Transverse colon (tissue), 4 donors: ENCODE data around the gene MOV10L1. TPM values are rescaled to one million over a fixed set of nuclear protein-coding genes. Genes with fewer than 3 reads are reported as not detected.

ENCODE experiments used
- DNase-seq: peaks from one replicate; pipeline ENCODE4 v3.0.0-alpha.2; 2019
- H3K27ac ChIP-seq, 4 donors: fragments of 200-600 bp; sonication (generic); 2 replicates each; pipeline ENCODE4 v1.5.1; 2016 to 2018; ENCODE audit warnings: inconsistent platforms in 4 of 4
- H3K27me3 ChIP-seq: fragments of 200-600 bp; sonication (generic); 2 replicates; pipeline ENCODE4 v1.5.1; 2017; ENCODE audit warnings: inconsistent platforms
- H3K36me3 ChIP-seq, 4 donors: fragments of 200-600 bp; sonication (generic); 2 replicates each; pipeline ENCODE4 v1.5.1; 2017 to 2019; ENCODE audit warnings: inconsistent platforms in 4 of 4
- H3K4me1 ChIP-seq, 4 donors: fragments of 200-600 bp; sonication (generic); 2 replicates each; pipeline ENCODE4 v1.5.1; 2017 to 2020; ENCODE audit warnings: inconsistent platforms in 4 of 4
- H3K4me3 ChIP-seq, 4 donors: fragments of 200-600 bp; sonication (generic); 1 replicate in 1 of 4; 2 replicates in 3 of 4; pipeline versions ENCODE4 v1.5.1 to v1.6.1; 2017 to 2019; ENCODE audit warnings: inconsistent platforms in 4 of 4
- H3K9me3 ChIP-seq, 2 donors: fragments of 200-600 bp; sonication (generic); 2 replicates each; pipeline ENCODE4 v1.5.1; 2017 to 2019; ENCODE audit warnings: inconsistent platforms in 2 of 2
- EP300 ChIP-seq: sonication (generic); formaldehyde crosslinking; IDR thresholded peaks from one replicate; pipeline ENCODE4 v1.6.1; 2017; ENCODE audit warnings: antibody characterized with exemption, low read depth
- POLR2A ChIP-seq: fragments of 450-650 bp; IDR thresholded peaks from one replicate; pipeline ENCODE4 v1.6.1; 2016; ENCODE audit warnings: antibody characterized with exemption, mild to moderate bottlenecking, moderate library complexity
- POLR2AphosphoS5 ChIP-seq, 3 donors: sonication (generic); formaldehyde crosslinking; IDR thresholded peaks; one replicate each; pipeline ENCODE4 v1.6.1; 2016; ENCODE audit warnings: antibody characterized with exemption in 3 of 3
- WGBS, 2 donors: methylation state at CpG; one replicate each; pipeline ENCODE4 v1.1.5; 2018; ENCODE audit warnings: low coverage in 1 of 2; 5-methylcytosine and 5-hydroxymethylcytosine counted together
- in situ Hi-C, 4 donors: fragments of 200-750 bp; cut with MboI; loops; one replicate each; pipeline versions ENCODE4 v1.15.0 to v1.15.1; 2017; ENCODE audit warnings: low sequenced_read_pairs in 3 of 4, low pct_ligation_motif_present in 1 of 4, low pct_unique_long_range_greater_than_20kb in 1 of 4
- intact Hi-C: fragments of 100-400 bp; cut with DNase I; formaldehyde crosslinking; loops from one replicate; pipeline ENCODE4 v1.15.1; 2023; ENCODE audit warnings: low total_unique reads
- total RNA-seq, 4 donors: library from RNA; depleted of rRNA; stranded (reverse); fragments of >200 nt; gene quantifications; one replicate each; pipeline ENCODE4 v1.1.0, GENCODE V29; 2016
- TF ChIP-seq, protein P1 (sequence below), 5 experiments: fragments of 200-600 bp in 3 of 5; fragments of 450-650 bp in 2 of 5; sonication (generic) in 3 of 5; IDR thresholded peaks; 1 replicate in 2 of 5; 2 replicates in 3 of 5; pipeline ENCODE4 v1.5.1; 2016 to 2017; ENCODE audit warnings: antibody characterized with exemption in 5 of 5, inconsistent platforms in 3 of 5, mild to moderate bottlenecking in 2 of 5, moderate library complexity in 1 of 5

The MOV10L1 gene
- total RNA-seq, 4 donors from 2014 or later, result 0.20 to 0.48 (median 0.41) TPM; not detected in 1

DNA sequence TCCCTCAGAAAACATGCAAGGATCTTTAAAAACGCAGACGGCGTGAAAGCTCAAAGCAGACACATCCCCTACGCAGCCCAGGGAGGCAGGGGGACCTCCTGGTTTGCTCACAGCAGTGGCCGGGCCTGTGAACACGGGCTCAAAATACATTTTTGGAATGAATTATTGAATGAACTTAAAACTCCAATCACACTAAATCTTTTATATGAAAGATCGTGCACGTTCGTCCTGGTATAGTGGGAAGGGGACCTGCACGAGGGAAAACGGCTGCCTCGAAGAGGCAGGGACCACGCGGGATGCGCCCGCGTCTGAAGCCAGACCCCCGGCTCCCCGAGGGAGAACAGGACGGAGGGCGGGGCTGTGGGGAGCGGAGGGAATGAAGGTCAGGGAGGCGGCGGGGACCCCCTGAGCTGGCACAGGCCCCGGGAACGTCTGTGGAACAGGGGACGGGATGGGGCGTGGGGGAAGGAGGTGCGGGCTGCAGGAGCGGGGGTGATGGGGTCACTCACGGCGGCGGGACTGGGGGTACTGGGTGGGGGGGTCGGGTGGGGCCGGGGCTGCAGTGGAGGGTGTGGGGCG, 79.5 kb downstream of the MOV10L1 start:
- Histone ChIP-seq H3K36me3 (no peaks in the 10 kb centered on the region), H3K27ac (no peak overlapping the region), H3K4me3 (peak overlapping the region in 3 of 4 donors; percentile 41 to 53 (median 50)), H3K9me3 (no peaks in the 10 kb centered on the region), H3K27me3 (peaks cover 51% of the 10 kb centered on the region), H3K4me1 (peaks cover 0 to 13% (median 11%) of the 10 kb centered on the region in 4 donors)
- TF ChIP-seq, protein P1, sequence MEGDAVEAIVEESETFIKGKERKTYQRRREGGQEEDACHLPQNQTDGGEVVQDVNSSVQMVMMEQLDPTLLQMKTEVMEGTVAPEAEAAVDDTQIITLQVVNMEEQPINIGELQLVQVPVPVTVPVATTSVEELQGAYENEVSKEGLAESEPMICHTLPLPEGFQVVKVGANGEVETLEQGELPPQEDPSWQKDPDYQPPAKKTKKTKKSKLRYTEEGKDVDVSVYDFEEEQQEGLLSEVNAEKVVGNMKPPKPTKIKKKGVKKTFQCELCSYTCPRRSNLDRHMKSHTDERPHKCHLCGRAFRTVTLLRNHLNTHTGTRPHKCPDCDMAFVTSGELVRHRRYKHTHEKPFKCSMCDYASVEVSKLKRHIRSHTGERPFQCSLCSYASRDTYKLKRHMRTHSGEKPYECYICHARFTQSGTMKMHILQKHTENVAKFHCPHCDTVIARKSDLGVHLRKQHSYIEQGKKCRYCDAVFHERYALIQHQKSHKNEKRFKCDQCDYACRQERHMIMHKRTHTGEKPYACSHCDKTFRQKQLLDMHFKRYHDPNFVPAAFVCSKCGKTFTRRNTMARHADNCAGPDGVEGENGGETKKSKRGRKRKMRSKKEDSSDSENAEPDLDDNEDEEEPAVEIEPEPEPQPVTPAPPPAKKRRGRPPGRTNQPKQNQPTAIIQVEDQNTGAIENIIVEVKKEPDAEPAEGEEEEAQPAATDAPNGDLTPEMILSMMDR (IDR thresholded peaks at IDR 0.05), result no peak
- TF ChIP-seq EP300, result no peak
- no peak for TF ChIP-seq POLR2AphosphoS5 (IDR thresholded peaks at IDR 0.05)
- no peak for TF ChIP-seq POLR2A
- intact Hi-C loops (no loop called here), in situ Hi-C loops (no loop called here)
- no peak for DNase-seq
- 14 to 27% methylated on average over 3 to 28 of the region's 36 CpGs for WGBS, 2 donors

DNA sequence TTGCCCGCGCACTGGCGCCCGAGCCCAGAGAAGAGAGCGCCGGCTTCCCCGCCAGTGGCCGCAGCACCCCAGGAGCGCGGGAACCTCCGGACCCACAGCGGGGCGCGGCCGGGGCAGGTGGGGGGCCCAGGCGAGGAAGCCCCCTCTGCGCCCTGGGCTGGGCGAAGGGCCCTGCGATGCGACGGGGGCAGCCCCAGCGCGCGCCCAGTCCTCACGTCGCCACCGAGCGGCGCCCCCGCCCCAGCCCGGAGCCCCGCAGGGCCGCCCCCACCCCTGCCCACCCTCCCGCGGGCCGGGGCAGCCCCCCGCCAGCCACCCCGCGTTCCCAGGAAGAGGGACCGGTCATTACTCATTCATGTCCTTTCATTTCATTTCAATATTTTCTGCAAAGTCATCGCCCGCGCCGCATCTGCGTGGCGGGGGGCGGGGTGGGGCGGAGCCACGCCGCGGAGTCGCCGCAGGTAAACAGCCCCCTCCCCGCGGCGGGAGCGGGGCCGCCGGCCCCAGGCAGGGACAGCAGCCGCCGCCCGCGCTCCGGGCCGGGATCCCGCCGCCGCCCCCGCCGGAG, 80.1 kb downstream of the MOV10L1 start:
- H3K27ac ChIP-seq, result no peak overlapping the region
- H3K4me1 ChIP-seq, result peaks cover 0 to 13% (median 11%) of the 10 kb centered on the region in 4 donors
- in situ Hi-C loops (no loop called here), intact Hi-C loops (no loop called here)
- H3K27me3 ChIP-seq, result peaks cover 57% of the 10 kb centered on the region
- H3K36me3 ChIP-seq, result no peaks in the 10 kb centered on the region
- 2% methylated on average over 41 of the region's 70 CpGs; no CpG with 5 or more reads in 1 of the 2 donors for WGBS, 2 donors
- no peaks in the 10 kb centered on the region for H3K9me3 ChIP-seq
- no peak for TF ChIP-seq POLR2A
- H3K4me3 ChIP-seq, result peak overlapping the region in 3 of 4 donors; percentile 41 to 53 (median 50)
- DNase-seq, result no peak

DNA sequence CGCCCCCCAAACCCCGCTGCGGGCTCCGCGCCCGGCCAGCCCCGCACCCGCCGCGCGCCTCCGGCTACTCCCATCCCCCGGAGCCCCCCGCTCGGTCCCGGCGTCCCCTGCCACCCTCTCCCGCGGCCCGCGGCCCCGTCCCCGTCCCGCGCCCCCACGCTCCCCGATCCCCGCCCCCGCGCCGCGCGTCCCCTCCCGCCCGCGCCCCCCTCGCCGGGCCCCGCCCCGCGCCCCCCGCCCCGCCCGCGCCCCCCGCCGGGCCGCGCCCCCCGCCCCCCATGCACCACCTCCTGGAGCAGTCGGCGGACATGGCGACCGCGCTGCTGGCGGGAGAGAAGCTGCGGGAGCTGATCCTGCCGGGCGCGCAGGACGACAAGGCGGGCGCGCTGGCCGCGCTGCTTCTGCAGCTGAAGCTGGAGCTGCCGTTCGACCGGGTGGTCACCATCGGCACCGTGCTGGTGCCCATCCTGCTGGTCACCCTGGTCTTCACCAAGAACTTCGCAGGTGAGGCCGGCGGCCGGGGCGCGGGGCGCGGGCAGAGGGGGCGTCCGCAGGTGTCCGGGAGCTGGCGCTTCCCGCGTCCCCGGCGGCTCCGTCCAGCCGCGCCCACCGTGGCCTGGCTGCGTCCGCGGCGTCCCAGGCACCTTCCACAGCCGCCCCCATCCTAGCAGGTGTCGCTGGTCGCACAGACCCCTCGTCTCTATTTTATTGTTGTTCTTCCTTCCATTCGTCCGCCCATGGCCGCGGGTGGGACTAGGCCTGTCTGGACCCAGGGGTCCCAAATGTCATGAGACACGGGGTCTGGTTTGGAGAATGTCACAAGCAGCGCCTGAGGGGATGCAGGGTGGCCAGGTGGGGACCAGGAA, 80.9 kb downstream of the MOV10L1 start, which contains the start of gene PANX2:
Gene PANX2, plus strand, starts transcription at position 279 of the 866 bp plus-strand sequence. Its CDS starts 0 bp downstream, at position 279.
- no peak for DNase-seq
- TF ChIP-seq POLR2A, result no peak
- TF ChIP-seq, protein P1 (IDR thresholded peaks at IDR 0.05), result no peak
- TF ChIP-seq POLR2AphosphoS5 (IDR thresholded peaks at IDR 0.05), result no peak
- no peak within 1 kb of the TSS for H3K27ac ChIP-seq
- in situ Hi-C loops (no loop called here), intact Hi-C loops (no loop called here)
- H3K4me3 ChIP-seq, result peak within 1 kb of the TSS in 3 of 4 donors; percentile 41 to 53 (median 50)
- 12% methylated on average over 33 of the region's 105 CpGs; no CpG with 5 or more reads in 1 of the 2 donors for WGBS, 2 donors
- H3K27me3 ChIP-seq, result peaks cover 58% of the 10 kb centered on the region
- H3K36me3 ChIP-seq, result no peaks in the 10 kb centered on the region
- no peaks in the 10 kb centered on the region for H3K9me3 ChIP-seq
- H3K4me1 ChIP-seq, result peaks cover 0 to 13% (median 11%) of the 10 kb centered on the region in 4 donors

DNA sequence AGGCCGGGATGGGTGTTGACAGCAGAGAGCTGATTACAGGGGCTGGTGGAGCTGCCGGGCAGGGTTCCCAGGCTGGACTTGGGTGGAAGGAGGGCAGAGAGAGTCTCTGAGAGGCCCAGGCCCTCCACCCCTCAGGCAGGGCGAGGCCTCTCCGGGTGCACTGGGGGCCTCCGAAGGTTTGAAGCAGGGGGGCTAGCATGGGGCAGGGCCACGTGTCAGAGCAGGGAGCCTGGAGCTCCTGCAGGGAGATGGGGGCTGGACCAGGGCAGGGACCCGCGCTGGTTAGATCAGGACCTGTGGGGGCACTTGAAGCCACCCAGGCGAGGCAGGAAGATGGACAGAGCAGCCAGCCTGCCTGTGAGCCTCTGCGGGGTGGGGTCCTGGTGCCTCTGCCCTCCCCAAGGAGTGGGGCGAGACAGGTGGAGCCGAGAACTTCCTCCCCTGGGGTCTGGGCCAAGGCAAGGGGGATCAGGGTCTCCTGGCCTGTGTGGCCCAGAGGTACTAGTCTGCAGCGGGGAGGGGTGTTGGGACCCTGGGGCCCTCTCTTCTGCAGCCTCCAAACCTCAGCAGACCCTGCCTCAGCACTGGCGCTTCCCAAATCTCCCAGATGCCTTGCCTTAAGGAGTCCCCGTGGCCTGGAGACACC, 81.6 kb downstream of the MOV10L1 start:
- Histone ChIP-seq H3K36me3 (no peaks in the 10 kb centered on the region), H3K9me3 (no peaks in the 10 kb centered on the region), H3K27me3 (peaks cover 58% of the 10 kb centered on the region), H3K4me1 (peaks cover 0 to 13% (median 11%) of the 10 kb centered on the region in 4 donors), H3K4me3 (no peak overlapping the region), H3K27ac (no peak overlapping the region)
- DNase-seq, result no peak
- in situ Hi-C loops, result no loop called here
- WGBS, 2 donors, result 75% methylated on average over 13 of the region's 15 CpGs; no CpG with 5 or more reads in 1 of the 2 donors
- intact Hi-C loops, result no loop called here
- TF ChIP-seq POLR2A (no peak), EP300 (no peak), POLR2AphosphoS5 (IDR thresholded peaks at IDR 0.05) (no peak)
- TF ChIP-seq, protein P1 (IDR thresholded peaks at IDR 0.05), result no peak
